GM12878 (cell line): ENCODE results near the gene TRIP12. TPM values are rescaled to one million over a fixed set of nuclear protein-coding genes. Genes with fewer than 3 reads are reported as not detected.
A peak's percentile ranks its signal among the peaks of the same experiment; 100 is the strongest.

ENCODE experiments used
- E2F8 ChIP-seq: fragments of 450-650 bp; IDR thresholded peaks from 2 replicates; pipeline ENCODE4 v1.6.1; 2018; ENCODE audit warnings: mild to moderate bottlenecking, low read depth, moderate library complexity; ENCODE audit not compliant: partially characterized antibody
- E4F1 ChIP-seq: fragments of 450-650 bp; IDR thresholded peaks from 2 replicates; pipeline ENCODE4 v1.6.1; 2018; ENCODE audit warnings: borderline replicate concordance, mild to moderate bottlenecking; ENCODE audit not compliant: partially characterized antibody
- FOXK2 ChIP-seq: fragments of 450-650 bp; IDR thresholded peaks from 2 replicates; pipeline ENCODE4 v1.6.1; 2017; ENCODE audit warnings: mild to moderate bottlenecking, moderate library complexity
- GATAD2B ChIP-seq: fragments of 450-650 bp; conservative IDR thresholded peaks from 2 replicates; pipeline ENCODE4 v1.6.1; 2017; ENCODE audit warnings: low read depth, mild to moderate bottlenecking, moderate library complexity
- HCFC1 ChIP-seq: fragments of 150-350 bp; IDR thresholded peaks from 2 replicates; pipeline ENCODE4 v1.6.1; 2014; ENCODE audit warnings: low read length
- IKZF1 ChIP-seq: fragments of 450-650 bp; conservative IDR thresholded peaks from 2 replicates; pipeline ENCODE4 v1.6.1; 2017; ENCODE audit warnings: antibody characterized with exemption, mild to moderate bottlenecking
- MXI1 ChIP-seq: fragments of 150-350 bp; IDR thresholded peaks from 2 replicates; pipeline ENCODE4 v1.6.1; 2011; ENCODE audit warnings: low read depth, mild to moderate bottlenecking, inconsistent platforms, low read length, improper control_type of control experiment
- MYC ChIP-seq: IDR thresholded peaks from 2 replicates; pipeline ENCODE4 v1.6.1; 2011; ENCODE audit warnings: mild to moderate bottlenecking, low read length, moderate library complexity, inconsistent platforms; ENCODE audit not compliant: insufficient read depth, insufficient replicate concordance, insufficient read length, severe bottlenecking
- NKRF ChIP-seq: fragments of 450-650 bp; conservative IDR thresholded peaks from 2 replicates; pipeline ENCODE4 v1.6.1; 2017; ENCODE audit warnings: mild to moderate bottlenecking, moderate library complexity
- NR2C1 ChIP-seq: fragments of 450-650 bp; IDR thresholded peaks from 2 replicates; pipeline ENCODE4 v1.6.1; 2017; ENCODE audit warnings: antibody characterized with exemption, mild to moderate bottlenecking, moderate library complexity
- NR2C2 ChIP-seq: IDR thresholded peaks from 2 replicates; pipeline ENCODE4 v1.6.1; 2011; ENCODE audit warnings: borderline replicate concordance, low read depth; ENCODE audit not compliant: control insufficient read depth, insufficient read length
- PRDM15 ChIP-seq: fragments of 450-650 bp; formaldehyde crosslinking; IDR thresholded peaks from 2 replicates; pipeline ENCODE4 v1.4.0; 2020; ENCODE audit warnings: mild to moderate bottlenecking, moderate library complexity
- RAD51 ChIP-seq: fragments of 450-650 bp; IDR thresholded peaks from 2 replicates; pipeline ENCODE4 v1.6.1; 2016; ENCODE audit warnings: moderate library complexity, mild to moderate bottlenecking, inconsistent platforms
- RB1 ChIP-seq: fragments of 450-650 bp; formaldehyde crosslinking; IDR thresholded peaks from 2 replicates; pipeline ENCODE4 v1.6.1; 2017; ENCODE audit warnings: mild to moderate bottlenecking, borderline replicate concordance
- RELA ChIP-seq: fragments of 450-650 bp; IDR thresholded peaks from 2 replicates; pipeline ENCODE4 v1.8.0; 2014; ENCODE audit warnings: borderline replicate concordance; ENCODE audit not compliant: partially characterized antibody
- RUNX3 ChIP-seq: IDR thresholded peaks from 2 replicates; pipeline ENCODE4 v1.6.1; 2012; ENCODE audit warnings: low read length, inconsistent platforms
- SP1 ChIP-seq: IDR thresholded peaks from one replicate; pipeline ENCODE4 v1.6.1; 2011; ENCODE audit warnings: low read depth, low read length
- SREBF1 ChIP-seq: IDR thresholded peaks from 2 replicates; pipeline ENCODE4 v1.6.1; 2012; ENCODE audit warnings: mild to moderate bottlenecking, low read length
- TBL1XR1 ChIP-seq: IDR thresholded peaks from 2 replicates; pipeline ENCODE4 v1.6.1; 2012; ENCODE audit warnings: low read depth, low read length, improper control_type of control experiment
- polyA plus RNA-seq, 11 experiments: library from polyadenylated mRNA; depleted of rRNA in 4 of 11; unstranded in 6 of 11; stranded (reverse) in 5 of 11; fragments of >200 nt; fragmentation: Nextera tagmentation in 4 of 11; fragmentation: Illumina TruSeq in 1 of 11; extraction: Ambion mirVana in 4 of 11; extraction: Trizol in 1 of 11; gene quantifications; 1 replicate in 1 of 11; 2 replicates in 10 of 11; pipeline versions ENCODE4 v1.2.1 to v1.2.3, GENCODE V29; 2011 to 2016; ENCODE audit warnings: inconsistent platforms in 2 of 11, missing spikeins in 2 of 11, low read depth in 1 of 11
- total RNA-seq, 4 experiments: library from RNA; depleted of rRNA in 3 of 4; stranded (reverse); fragments of >200 nt in 3 of 4; fragmentation: Illumina TruSeq in 1 of 4; extraction: Trizol in 1 of 4; gene quantifications; 2 replicates each; pipeline versions ENCODE4 v1.2.1 to v1.2.3, GENCODE V29; 2013 to 2021

Gene TRIP12
- total and polyA plus RNA-seq, 10 of the 15 experiments (the other 5 are each of a cell fraction or from before 2014, with no cell fraction given) = 23.1 to 207 (median 97.0) TPM

GRCh38 chr2:229921892-229922448 lies at the start of gene TRIP12 (continued):
- TF ChIP-seq PRDM15 (CRISPR knock-in tag) (no peak), RUNX3 (peak; percentile 54; the same call in 1 of the 2 replicates), TBL1XR1 (peak; percentile 43), RAD51 (no peak), SP1 (peak; percentile 66), RELA (peak; percentile 69), RB1 (peak; percentile 51; the same call in 1 of the 2 replicates), GATAD2B (peak; percentile 66), SREBF1 (peak; percentile 76), E4F1 (peak; percentile 85), IKZF1 (peak; percentile 85), MYC (peak; percentile 34), FOXK2 (peak; percentile 36; the same call in 1 of the 2 replicates), NR2C1 (peak; percentile 99), MXI1 (0 out of 2 replicates have a peak, but pooled peaks have one; percentile 14), HCFC1 (no peak), NKRF (peak; percentile 48), NR2C2 (peak; percentile 74), E2F8 (peak; percentile 42)
